ENCODE measurements around the gene PABPN1L.

- no peak for TF ChIP-seq POLR2A (IDR thresholded peaks at IDR 0.05)
- TF ChIP-seq CTCF (IDR thresholded peaks at IDR 0.05 in 8 of 11, conservative IDR thresholded peaks at IDR 0.05 in 3 of 11), result peak in 6 of 11 experiments; percentile 12 to 50 (median 20)
- TF ChIP-seq POLR2AphosphoS5 (IDR thresholded peaks at IDR 0.05), result peak in 2 of 3 donors; percentile 32 to 62
These were observed 6.9 kb downstream of the PABPN1L start for GRCh38 chr16:88859381-88860091.
